ENCODE results near the gene WNT5A. TPM values are rescaled to one million over a fixed set of nuclear protein-coding genes. Genes with fewer than 3 reads are reported as not detected.
A peak's percentile ranks its signal among the peaks of the same experiment; 100 is the strongest.

Gene WNT5A
- total and polyA plus RNA-seq, 2 of the 4 experiments (the other 2 are of a cell fraction) = 224 to 231 TPM

DNA sequence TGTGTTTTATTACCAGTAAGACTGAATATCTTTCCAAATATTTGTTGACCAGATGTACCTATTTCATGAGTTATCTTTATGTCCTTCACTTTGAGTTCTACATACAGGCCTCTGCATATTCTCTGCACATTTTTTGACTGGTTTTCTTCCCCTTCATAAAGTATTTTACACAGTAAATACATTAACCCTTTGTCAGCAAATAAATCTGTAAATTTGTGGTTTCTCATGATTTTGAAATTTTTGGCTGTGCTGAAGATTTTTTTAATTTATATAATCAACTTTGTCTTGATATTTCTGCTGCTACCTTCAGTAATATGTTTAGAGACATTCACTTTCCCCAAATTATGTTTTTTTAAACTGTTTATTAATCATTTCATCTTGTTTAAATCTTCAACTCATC lies 50.5 kb downstream of the WNT5A start:
- Histone ChIP-seq H3K4ac (ENCODE audit: low read depth, low read length) (no peak overlapping the region), H3K23ac (ENCODE audit: low read depth, low read length) (no peak overlapping the region), H2BK120ac (ENCODE audit: low read depth, low read length) (no peak overlapping the region), H2AFZ (replicated peaks; ENCODE audit: low read length, poor library complexity) (no peak overlapping the region), H4K5ac (ENCODE audit: low read depth, low read length) (no peak overlapping the region), H3K27ac (ENCODE audit: insufficient read depth, low read length) (no peak overlapping the region), H2BK15ac (ENCODE audit: low read depth, low read length) (no peak overlapping the region), H2BK20ac (ENCODE audit: low read depth, low read length) (no peak overlapping the region), H3K4me1 (ENCODE audit: control insufficient read depth, insufficient read depth, low read length) (no peaks in the 10 kb centered on the region; the same call in 1 of the 2 replicates), H3K9me3 (ENCODE audit: control insufficient read depth, insufficient read depth, low read length) (no peaks in the 10 kb centered on the region), H3K18ac (ENCODE audit: low read depth, low read length) (no peak overlapping the region), H2AK5ac (ENCODE audit: low read depth, low read length) (no peak overlapping the region), H2BK5ac (ENCODE audit: low read depth, low read length, poor library complexity, severe bottlenecking) (no peak overlapping the region), H2AK9ac (replicated peaks; ENCODE audit: low read depth, low read length, poor library complexity) (no peak overlapping the region), H3K79me1 (ENCODE audit: low read depth in 1 of 2, low read length in 2 of 2) (no peaks in the 10 kb centered on the region), H3K9me1 (ENCODE audit: insufficient read depth, low read length) (no peaks in the 10 kb centered on the region), H4K8ac (ENCODE audit: low read depth in 2 of 2, low read length in 2 of 2) (no peak overlapping the region), H4K20me1 (ENCODE audit: insufficient read depth, low read length) (no peaks in the 10 kb centered on the region), H3K56ac (ENCODE audit: extremely low read depth, insufficient read depth, low read length) (no peak overlapping the region), H3K4me2 (ENCODE audit: low read depth, low read length) (no peak overlapping the region), H3K14ac (replicated peaks; ENCODE audit: low read depth, low read length) (no peak overlapping the region), H3K9ac (ENCODE audit: low read depth, low read length) (no peak overlapping the region), H3K36me3 (ENCODE audit: control insufficient read depth, insufficient read depth, low read length) (no peaks in the 10 kb centered on the region), H3K4me3 (ENCODE audit: insufficient read depth, low read depth, low read length) (no peak overlapping the region), H4K91ac (ENCODE audit: insufficient read depth, low read depth, low read length) (no peak overlapping the region), H3K27me3 (ENCODE audit: control insufficient read depth, insufficient read depth, low read length) (no peaks in the 10 kb centered on the region)
- in situ Hi-C loops (cut with MboI; ENCODE audit: low sequenced_read_pairs) (no loop called here), dilution Hi-C loops (cut with HindIII; ENCODE audit: low sequenced_read_pairs, unreplicated experiment) (no loop called here), intact Hi-C loops (cut with micrococcal nuclease) (no loop called here)
- TF ChIP-seq MAFK (IDR thresholded peaks at IDR 0.05; ENCODE audit: low read depth, low read length) (peak; percentile 64), MXI1 (IDR thresholded peaks at IDR 0.05; ENCODE audit: borderline replicate concordance, low read depth, low read length) (no peak)
- ATAC-seq (ENCODE audit: low read depth) = no peak
- ChIA-PET POLR2A (ENCODE audit: unreplicated experiment) (no interaction called here), CTCF (interaction anchor here (0.6 kb wide), 1 partner anchor 468 kb away, joined by 4 read pairs; no protein-coding TSS in a partner anchor)
- no peak for DNase-seq
- BruUV-seq (replicated peaks) = no TSS peak

Data from IMR-90 (cell line).